ENCODE data around the gene TTLL12. TPM values are rescaled to one million over a fixed set of nuclear protein-coding genes. Genes with fewer than 3 reads are reported as not detected.

The TTLL12 gene
- total RNA-seq, 4 donors from 2014 or later: 38.5 to 50.4 (median 41.9) TPM

- TF ChIP-seq CTCF (IDR thresholded peaks at IDR 0.05) (no peak), EP300 (IDR thresholded peaks at IDR 0.05) (no peak), POLR2A (IDR thresholded peaks at IDR 0.05) (no peak)
- 92 to 95% methylated on average over 17 of the region's 17 CpGs for WGBS, 2 donors
These were observed 4.2 kb downstream of the TTLL12 start for GRCh38 chr22:43182726-43183125.

GRCh38 chr22:43182118-43182517, 4.8 kb downstream of the TTLL12 start:
- 87% methylated on average over 10 of the region's 10 CpGs for WGBS, 2 donors
- H3K27me3 ChIP-seq: no peaks in the 10 kb centered on the region
- TF ChIP-seq CTCF (IDR thresholded peaks at IDR 0.05) (no peak), EP300 (IDR thresholded peaks at IDR 0.05) (no peak), POLR2A (IDR thresholded peaks at IDR 0.05) (no peak)
- DNase-seq (ENCODE audit: low spot score in 2 of 2): no peak
- no peak overlapping the region for H3K27ac ChIP-seq
- H3K4me1 ChIP-seq: peaks cover 0 to 28% (median 5%) of the 10 kb centered on the region in 4 donors
- peaks cover 2 to 62% (median 13%) of the 10 kb centered on the region in 3 donors for H3K36me3 ChIP-seq
- no peaks in the 10 kb centered on the region for H3K9me3 ChIP-seq
- no peak overlapping the region for H3K4me3 ChIP-seq

More at GRCh38 chr22:43182726-43183125, 4.2 kb downstream of the TTLL12 start:
- no peak for DNase-seq (ENCODE audit: low spot score in 2 of 2)
- Histone ChIP-seq H3K9me3 (no peaks in the 10 kb centered on the region), H3K4me1 (peaks cover 0 to 29% (median 5%) of the 10 kb centered on the region in 4 donors), H3K4me3 (no peak overlapping the region), H3K27me3 (no peaks in the 10 kb centered on the region), H3K36me3 (peaks cover 2 to 56% (median 13%) of the 10 kb centered on the region in 3 donors), H3K27ac (no peak overlapping the region)

GRCh38 chr22:43181321-43182076, 5.4 kb downstream of the TTLL12 start:
- no peak for DNase-seq (ENCODE audit: low spot score in 2 of 2)
- no peaks in the 10 kb centered on the region for H3K27me3 ChIP-seq
- no peaks in the 10 kb centered on the region for H3K9me3 ChIP-seq
- TF ChIP-seq EP300 (IDR thresholded peaks at IDR 0.05): no peak
- TF ChIP-seq CTCF (IDR thresholded peaks at IDR 0.05): no peak
- TF ChIP-seq POLR2A (IDR thresholded peaks at IDR 0.05): no peak
- H3K4me3 ChIP-seq: no peak overlapping the region
- 79 to 83% methylated on average over 12 to 13 of the region's 13 CpGs for WGBS, 2 donors
- peaks cover 2 to 68% (median 13%) of the 10 kb centered on the region in 3 donors for H3K36me3 ChIP-seq
- peaks cover 0 to 27% (median 5%) of the 10 kb centered on the region in 4 donors for H3K4me1 ChIP-seq
- H3K27ac ChIP-seq: no peak overlapping the region

GRCh38 chr22:43180670-43181069, 6.3 kb downstream of the TTLL12 start:
- H3K4me3 ChIP-seq: no peak overlapping the region
- H3K4me1 ChIP-seq: peaks cover 0 to 19% (median 3%) of the 10 kb centered on the region in 4 donors
- H3K36me3 ChIP-seq: peaks cover 2 to 76% (median 13%) of the 10 kb centered on the region in 3 donors
- H3K27me3 ChIP-seq: no peaks in the 10 kb centered on the region
- 91% methylated on average over 14 of the region's 15 CpGs; no CpG with 5 or more reads in 1 of the 2 donors for WGBS, 2 donors
- DNase-seq (ENCODE audit: low spot score in 2 of 2): no peak
- H3K27ac ChIP-seq: no peak overlapping the region
- no peak for TF ChIP-seq POLR2A (IDR thresholded peaks at IDR 0.05)
- no peak for TF ChIP-seq CTCF (IDR thresholded peaks at IDR 0.05)
- TF ChIP-seq EP300 (IDR thresholded peaks at IDR 0.05): no peak
- H3K9me3 ChIP-seq: no peaks in the 10 kb centered on the region

GRCh38 chr22:43179911-43180195, 7.1 kb downstream of the TTLL12 start:
- Histone ChIP-seq H3K36me3 (peaks cover 2 to 84% (median 13%) of the 10 kb centered on the region in 3 donors), H3K27ac (no peak overlapping the region), H3K27me3 (no peaks in the 10 kb centered on the region), H3K9me3 (no peaks in the 10 kb centered on the region), H3K4me1 (peaks cover 0 to 11% (median 0%) of the 10 kb centered on the region in 4 donors), H3K4me3 (no peak overlapping the region)
- DNase-seq (ENCODE audit: low spot score in 2 of 2): no peak
- 97 to 98% methylated on average over 15 of the region's 15 CpGs for WGBS, 2 donors
- TF ChIP-seq CTCF (IDR thresholded peaks at IDR 0.05) (no peak), POLR2A (IDR thresholded peaks at IDR 0.05) (no peak), EP300 (IDR thresholded peaks at IDR 0.05) (no peak)

Data from tibial nerve (tissue), 4 donors.